Measurements from ENCODE around the gene SERPINF2.
A peak's percentile ranks its signal among the peaks of the same experiment; 100 is the strongest.

SERPINF2 gene

GRCh38 chr17:1769822-1770477, 27.3 kb downstream of the SERPINF2 start:
- ChIA-PET POLR2A (interaction anchor here (0.6 to 1.9 kb wide), 7 partner anchors 10 to 86 kb away, joined by 3 to 14 read pairs (median 5); no protein-coding TSS in a partner anchor), CTCF (interaction anchor here (0.5 to 3.2 kb wide), 6 partner anchors 13 to 148 kb away, joined by 3 to 16 read pairs (median 3); no protein-coding TSS in a partner anchor)
- H3K27ac ChIP-seq (ENCODE audit: extremely low read depth, low read depth, low read length), result peak overlapping the region; percentile 32
- H3K9me3 ChIP-seq (ENCODE audit: control insufficient read depth, insufficient read depth, low read depth, low read length), result no peaks in the 10 kb centered on the region
- H3K4me1 ChIP-seq (ENCODE audit: control insufficient read depth, insufficient read depth, low read length), result peaks cover 6% of the 10 kb centered on the region
- no peak overlapping the region for H3K4me3 ChIP-seq (ENCODE audit: low read depth, low read length)
- peaks cover 0 to 45% of the 10 kb centered on the region in 2 experiments; a peak in 1 of 3 replicates for H3K36me3 ChIP-seq (ENCODE audit: control insufficient read depth in 2 of 2, insufficient read depth in 1 of 2, low read length in 2 of 2)
- peak; percentile 47 for TF ChIP-seq ZBTB8A (tag by site-specific recombination; IDR thresholded peaks at IDR 0.05)
- TF ChIP-seq ZNF560 (tag by site-specific recombination; IDR thresholded peaks at IDR 0.05; ENCODE audit: borderline replicate concordance), result no peak
- TF ChIP-seq, protein P1, sequence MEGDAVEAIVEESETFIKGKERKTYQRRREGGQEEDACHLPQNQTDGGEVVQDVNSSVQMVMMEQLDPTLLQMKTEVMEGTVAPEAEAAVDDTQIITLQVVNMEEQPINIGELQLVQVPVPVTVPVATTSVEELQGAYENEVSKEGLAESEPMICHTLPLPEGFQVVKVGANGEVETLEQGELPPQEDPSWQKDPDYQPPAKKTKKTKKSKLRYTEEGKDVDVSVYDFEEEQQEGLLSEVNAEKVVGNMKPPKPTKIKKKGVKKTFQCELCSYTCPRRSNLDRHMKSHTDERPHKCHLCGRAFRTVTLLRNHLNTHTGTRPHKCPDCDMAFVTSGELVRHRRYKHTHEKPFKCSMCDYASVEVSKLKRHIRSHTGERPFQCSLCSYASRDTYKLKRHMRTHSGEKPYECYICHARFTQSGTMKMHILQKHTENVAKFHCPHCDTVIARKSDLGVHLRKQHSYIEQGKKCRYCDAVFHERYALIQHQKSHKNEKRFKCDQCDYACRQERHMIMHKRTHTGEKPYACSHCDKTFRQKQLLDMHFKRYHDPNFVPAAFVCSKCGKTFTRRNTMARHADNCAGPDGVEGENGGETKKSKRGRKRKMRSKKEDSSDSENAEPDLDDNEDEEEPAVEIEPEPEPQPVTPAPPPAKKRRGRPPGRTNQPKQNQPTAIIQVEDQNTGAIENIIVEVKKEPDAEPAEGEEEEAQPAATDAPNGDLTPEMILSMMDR (tag by site-specific recombination; IDR thresholded peaks at IDR 0.05), result no peak
- no peak for TF ChIP-seq ZNF16 (tag by site-specific recombination; IDR thresholded peaks at IDR 0.05; ENCODE audit: low read depth)
- TF ChIP-seq ZNF830 (tag by site-specific recombination; IDR thresholded peaks at IDR 0.05; ENCODE audit: low read depth), result no peak
- peak; percentile 20; the same call in 1 of the 2 replicates for TF ChIP-seq ZBTB20 (tag by site-specific recombination; IDR thresholded peaks at IDR 0.05)
- peak; percentile 100 for TF ChIP-seq GLIS1 (tag by site-specific recombination; IDR thresholded peaks at IDR 0.05)
- no peak for TF ChIP-seq ZNF561 (tag by site-specific recombination; IDR thresholded peaks at IDR 0.05; ENCODE audit: borderline replicate concordance)
- TF ChIP-seq, protein P2, sequence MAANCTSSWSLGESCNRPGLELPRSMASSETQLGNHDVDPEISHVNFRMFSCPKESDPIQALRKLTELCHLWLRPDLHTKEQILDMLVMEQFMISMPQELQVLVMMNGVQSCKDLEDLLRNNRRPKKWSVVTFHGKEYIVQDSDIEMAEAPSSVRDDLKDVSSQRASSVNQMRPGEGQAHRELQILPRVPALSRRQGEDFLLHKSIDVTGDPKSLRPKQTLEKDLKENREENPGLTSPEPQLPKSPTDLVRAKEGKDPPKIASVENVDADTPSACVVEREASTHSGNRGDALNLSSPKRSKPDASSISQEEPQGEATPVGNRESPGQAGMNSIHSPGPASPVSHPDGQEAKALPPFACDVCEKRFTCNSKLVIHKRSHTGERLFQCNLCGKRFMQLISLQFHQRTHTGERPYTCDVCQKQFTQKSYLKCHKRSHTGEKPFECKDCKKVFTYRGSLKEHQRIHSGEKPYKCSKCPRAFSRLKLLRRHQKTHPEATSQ (tag by site-specific recombination; IDR thresholded peaks at IDR 0.05), result no peak
- no peak for TF ChIP-seq ZXDB (tag by site-specific recombination; IDR thresholded peaks at IDR 0.05)
- no peak for TF ChIP-seq ZNF138 (tag by site-specific recombination; IDR thresholded peaks at IDR 0.05; ENCODE audit: borderline replicate concordance)
- TF ChIP-seq ZNF707 (tag by site-specific recombination; IDR thresholded peaks at IDR 0.05), result no peak
- no peak for TF ChIP-seq SCRT1 (tag by site-specific recombination; IDR thresholded peaks at IDR 0.05; ENCODE audit: borderline replicate concordance)
- TF ChIP-seq, protein P3, sequence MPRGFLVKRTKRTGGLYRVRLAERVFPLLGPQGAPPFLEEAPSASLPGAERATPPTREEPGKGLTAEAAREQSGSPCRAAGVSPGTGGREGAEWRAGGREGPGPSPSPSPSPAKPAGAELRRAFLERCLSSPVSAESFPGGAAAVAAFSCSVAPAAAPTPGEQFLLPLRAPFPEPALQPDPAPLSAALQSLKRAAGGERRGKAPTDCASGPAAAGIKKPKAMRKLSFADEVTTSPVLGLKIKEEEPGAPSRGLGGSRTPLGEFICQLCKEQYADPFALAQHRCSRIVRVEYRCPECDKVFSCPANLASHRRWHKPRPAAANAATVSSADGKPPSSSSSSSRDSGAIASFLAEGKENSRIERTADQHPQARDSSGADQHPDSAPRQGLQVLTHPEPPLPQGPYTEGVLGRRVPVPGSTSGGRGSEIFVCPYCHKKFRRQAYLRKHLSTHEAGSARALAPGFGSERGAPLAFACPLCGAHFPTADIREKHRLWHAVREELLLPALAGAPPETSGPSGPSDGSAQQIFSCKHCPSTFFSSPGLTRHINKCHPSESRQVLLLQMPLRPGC (tag by site-specific recombination; IDR thresholded peaks at IDR 0.05), result peak; percentile 54
- TF ChIP-seq, protein P4, sequence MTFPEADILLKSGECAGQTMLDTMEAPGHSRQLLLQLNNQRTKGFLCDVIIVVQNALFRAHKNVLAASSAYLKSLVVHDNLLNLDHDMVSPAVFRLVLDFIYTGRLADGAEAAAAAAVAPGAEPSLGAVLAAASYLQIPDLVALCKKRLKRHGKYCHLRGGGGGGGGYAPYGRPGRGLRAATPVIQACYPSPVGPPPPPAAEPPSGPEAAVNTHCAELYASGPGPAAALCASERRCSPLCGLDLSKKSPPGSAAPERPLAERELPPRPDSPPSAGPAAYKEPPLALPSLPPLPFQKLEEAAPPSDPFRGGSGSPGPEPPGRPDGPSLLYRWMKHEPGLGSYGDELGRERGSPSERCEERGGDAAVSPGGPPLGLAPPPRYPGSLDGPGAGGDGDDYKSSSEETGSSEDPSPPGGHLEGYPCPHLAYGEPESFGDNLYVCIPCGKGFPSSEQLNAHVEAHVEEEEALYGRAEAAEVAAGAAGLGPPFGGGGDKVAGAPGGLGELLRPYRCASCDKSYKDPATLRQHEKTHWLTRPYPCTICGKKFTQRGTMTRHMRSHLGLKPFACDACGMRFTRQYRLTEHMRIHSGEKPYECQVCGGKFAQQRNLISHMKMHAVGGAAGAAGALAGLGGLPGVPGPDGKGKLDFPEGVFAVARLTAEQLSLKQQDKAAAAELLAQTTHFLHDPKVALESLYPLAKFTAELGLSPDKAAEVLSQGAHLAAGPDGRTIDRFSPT (tag by site-specific recombination; IDR thresholded peaks at IDR 0.05), result peak; percentile 27; the same call in 1 of the 2 replicates
- TF ChIP-seq, protein P5, sequence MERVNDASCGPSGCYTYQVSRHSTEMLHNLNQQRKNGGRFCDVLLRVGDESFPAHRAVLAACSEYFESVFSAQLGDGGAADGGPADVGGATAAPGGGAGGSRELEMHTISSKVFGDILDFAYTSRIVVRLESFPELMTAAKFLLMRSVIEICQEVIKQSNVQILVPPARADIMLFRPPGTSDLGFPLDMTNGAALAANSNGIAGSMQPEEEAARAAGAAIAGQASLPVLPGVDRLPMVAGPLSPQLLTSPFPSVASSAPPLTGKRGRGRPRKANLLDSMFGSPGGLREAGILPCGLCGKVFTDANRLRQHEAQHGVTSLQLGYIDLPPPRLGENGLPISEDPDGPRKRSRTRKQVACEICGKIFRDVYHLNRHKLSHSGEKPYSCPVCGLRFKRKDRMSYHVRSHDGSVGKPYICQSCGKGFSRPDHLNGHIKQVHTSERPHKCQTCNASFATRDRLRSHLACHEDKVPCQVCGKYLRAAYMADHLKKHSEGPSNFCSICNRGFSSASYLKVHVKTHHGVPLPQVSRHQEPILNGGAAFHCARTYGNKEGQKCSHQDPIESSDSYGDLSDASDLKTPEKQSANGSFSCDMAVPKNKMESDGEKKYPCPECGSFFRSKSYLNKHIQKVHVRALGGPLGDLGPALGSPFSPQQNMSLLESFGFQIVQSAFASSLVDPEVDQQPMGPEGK (tag by site-specific recombination; IDR thresholded peaks at IDR 0.05), result peak; percentile 41; the same call in 1 of the 2 replicates
- TF ChIP-seq MYNN (tag by site-specific recombination; IDR thresholded peaks at IDR 0.05; ENCODE audit: borderline replicate concordance), result no peak
- TF ChIP-seq EGR2 (tag by site-specific recombination; IDR thresholded peaks at IDR 0.05; ENCODE audit: low read depth), result no peak
- no peak for TF ChIP-seq KLF7 (tag by site-specific recombination; IDR thresholded peaks at IDR 0.05; ENCODE audit: borderline replicate concordance)
- TF ChIP-seq ZNF211 (tag by site-specific recombination; IDR thresholded peaks at IDR 0.05; ENCODE audit: low read depth), result no peak
- TF ChIP-seq, protein P6, sequence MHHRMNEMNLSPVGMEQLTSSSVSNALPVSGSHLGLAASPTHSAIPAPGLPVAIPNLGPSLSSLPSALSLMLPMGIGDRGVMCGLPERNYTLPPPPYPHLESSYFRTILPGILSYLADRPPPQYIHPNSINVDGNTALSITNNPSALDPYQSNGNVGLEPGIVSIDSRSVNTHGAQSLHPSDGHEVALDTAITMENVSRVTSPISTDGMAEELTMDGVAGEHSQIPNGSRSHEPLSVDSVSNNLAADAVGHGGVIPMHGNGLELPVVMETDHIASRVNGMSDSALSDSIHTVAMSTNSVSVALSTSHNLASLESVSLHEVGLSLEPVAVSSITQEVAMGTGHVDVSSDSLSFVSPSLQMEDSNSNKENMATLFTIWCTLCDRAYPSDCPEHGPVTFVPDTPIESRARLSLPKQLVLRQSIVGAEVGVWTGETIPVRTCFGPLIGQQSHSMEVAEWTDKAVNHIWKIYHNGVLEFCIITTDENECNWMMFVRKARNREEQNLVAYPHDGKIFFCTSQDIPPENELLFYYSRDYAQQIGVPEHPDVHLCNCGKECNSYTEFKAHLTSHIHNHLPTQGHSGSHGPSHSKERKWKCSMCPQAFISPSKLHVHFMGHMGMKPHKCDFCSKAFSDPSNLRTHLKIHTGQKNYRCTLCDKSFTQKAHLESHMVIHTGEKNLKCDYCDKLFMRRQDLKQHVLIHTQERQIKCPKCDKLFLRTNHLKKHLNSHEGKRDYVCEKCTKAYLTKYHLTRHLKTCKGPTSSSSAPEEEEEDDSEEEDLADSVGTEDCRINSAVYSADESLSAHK (tag by site-specific recombination; IDR thresholded peaks at IDR 0.05), result no peak
- TF ChIP-seq ZNF311 (tag by site-specific recombination; IDR thresholded peaks at IDR 0.05; ENCODE audit: borderline replicate concordance), result no peak
- peak; percentile 50; the same call in 1 of the 2 replicates for TF ChIP-seq ZBTB17 (tag by site-specific recombination; IDR thresholded peaks at IDR 0.05)
- no peak for TF ChIP-seq ZNF585B (tag by site-specific recombination; IDR thresholded peaks at IDR 0.05)
- peak; percentile 30; the same call in 1 of the 2 replicates for TF ChIP-seq ZNF335 (tag by site-specific recombination; conservative IDR thresholded peaks at IDR 0.05)
- no peak for TF ChIP-seq ZNF626 (tag by site-specific recombination; IDR thresholded peaks at IDR 0.05)
